ENCODE results near the gene ZNF17. TPM values are rescaled to one million over a fixed set of nuclear protein-coding genes. Genes with fewer than 3 reads are reported as not detected.

The ZNF17 gene
- polyA plus RNA-seq, 1 donor from 2014 or later: 5.4 TPM

- peaks cover 11 to 14% (median 12%) of the 10 kb centered on the region in 3 donors for H3K4me1 Mint-ChIP-seq
- H3K4me3 Mint-ChIP-seq: no peak overlapping the region
- H3K27ac Mint-ChIP-seq: peak overlapping the region in 1 of 3 donors; percentile 34
- H3K9me3 Mint-ChIP-seq: peaks cover 18 to 49% (median 24%) of the 10 kb centered on the region in 3 donors
- no peaks in the 10 kb centered on the region for H3K27me3 Mint-ChIP-seq
- peaks cover 52% of the 10 kb centered on the region for H3K36me3 Mint-ChIP-seq
Observed at GRCh38 chr19:57395710-57396109, 15.3 kb upstream of the ZNF17 start.

GRCh38 chr19:57398868-57399267 lies 12.1 kb upstream of the ZNF17 start:
- Mint-ChIP-seq H3K4me3 (peak overlapping the region in 1 of 4 donors; percentile 55), H3K9me3 (peaks cover 22 to 53% (median 26%) of the 10 kb centered on the region in 3 donors), H3K36me3 (peaks cover 51% of the 10 kb centered on the region), H3K27me3 (no peaks in the 10 kb centered on the region), H3K4me1 (peaks cover 0 to 5% (median 0%) of the 10 kb centered on the region in 3 donors), H3K27ac (no peak overlapping the region)

- Mint-ChIP-seq H3K36me3 (peaks cover 18% of the 10 kb centered on the region), H3K27ac (no peak overlapping the region), H3K4me1 (peaks cover 6 to 7% (median 7%) of the 10 kb centered on the region in 3 donors), H3K9me3 (peaks cover 5 to 18% (median 6%) of the 10 kb centered on the region in 3 donors), H3K27me3 (no peaks in the 10 kb centered on the region), H3K4me3 (no peak overlapping the region)
Observed at GRCh38 chr19:57403737-57404563, 7.0 kb upstream of the ZNF17 start.

GRCh38 chr19:57406516-57407123 lies 4.3 kb upstream of the ZNF17 start:
- H3K27ac Mint-ChIP-seq: peak overlapping the region in 1 of 3 donors; percentile 4
- H3K4me1 Mint-ChIP-seq: peaks cover 13 to 18% (median 16%) of the 10 kb centered on the region in 3 donors
- no peaks in the 10 kb centered on the region for H3K27me3 Mint-ChIP-seq
- H3K9me3 Mint-ChIP-seq: peaks cover 2 to 5% (median 3%) of the 10 kb centered on the region in 3 donors
- peak overlapping the region in 1 of 4 donors; percentile 26 for H3K4me3 Mint-ChIP-seq
- peaks cover 3% of the 10 kb centered on the region for H3K36me3 Mint-ChIP-seq

DNA sequence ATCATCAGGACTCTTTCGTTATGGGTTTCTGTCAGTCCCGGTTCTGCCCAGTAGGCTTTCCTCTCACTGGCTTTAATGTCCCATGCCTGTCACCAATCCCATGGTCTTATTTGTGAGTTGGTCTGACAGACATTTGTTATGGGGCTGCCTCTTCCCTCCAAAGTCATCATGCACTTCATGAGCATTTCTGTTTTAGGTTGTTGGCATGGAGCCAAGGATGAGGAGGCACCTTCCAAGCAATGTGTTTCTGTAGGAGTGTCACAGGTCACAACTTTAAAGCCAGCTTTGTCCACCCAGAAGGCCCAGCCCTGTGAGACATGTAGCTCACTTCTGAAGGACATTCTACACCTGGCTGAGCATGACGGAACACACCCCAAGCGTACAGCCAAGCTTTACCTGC lies 8.5 kb downstream of the ZNF17 start:
- Mint-ChIP-seq H3K27me3 (no peaks in the 10 kb centered on the region), H3K4me3 (no peak overlapping the region), H3K9me3 (peaks cover 15 to 28% (median 26%) of the 10 kb centered on the region in 3 donors), H3K4me1 (peaks cover 3 to 13% (median 6%) of the 10 kb centered on the region in 3 donors), H3K36me3 (peaks cover 50% of the 10 kb centered on the region), H3K27ac (no peak overlapping the region)

- H3K9me3 Mint-ChIP-seq: peaks cover 15 to 27% (median 18%) of the 10 kb centered on the region in 3 donors
Observed at GRCh38 chr19:57421037-57421436, 10.1 kb downstream of the ZNF17 start.

DNA sequence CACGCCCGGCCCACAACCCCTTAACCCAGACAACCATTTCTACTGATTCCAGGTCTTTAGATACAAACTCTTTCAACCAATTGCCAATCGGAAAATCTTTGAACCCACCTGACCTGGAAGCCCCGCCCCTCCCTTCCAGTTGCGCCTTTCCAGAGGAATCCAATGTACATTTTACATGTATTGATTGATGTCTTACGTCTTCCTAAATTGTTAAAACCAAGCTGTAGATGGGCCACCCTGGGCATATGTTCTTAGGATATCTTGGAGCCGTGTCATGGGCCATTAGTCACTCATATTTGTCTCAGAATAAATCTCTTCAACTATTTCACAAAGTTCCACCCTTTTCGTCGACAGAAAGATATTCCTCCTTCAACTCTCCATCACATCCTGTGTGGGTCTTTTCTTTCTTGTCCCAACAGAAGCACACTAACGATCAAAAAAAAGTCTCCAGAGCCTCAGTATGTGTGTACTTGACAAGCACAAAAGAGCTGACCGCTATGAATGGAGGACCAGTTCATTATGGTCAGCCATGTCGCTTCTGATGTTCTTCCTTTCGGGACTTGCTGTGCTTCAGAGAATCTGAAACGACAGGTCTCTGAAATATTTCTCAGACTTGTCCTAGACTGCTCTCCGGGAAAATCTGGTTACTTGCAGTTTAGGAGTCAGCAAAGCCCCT lies 23.6 kb downstream of the ZNF17 start:
- peak overlapping the region; percentile 87 to 100 (median 98) for H3K4me3 Mint-ChIP-seq
- H3K36me3 Mint-ChIP-seq: peaks cover 16% of the 10 kb centered on the region
- no peaks in the 10 kb centered on the region for H3K27me3 Mint-ChIP-seq
- H3K9me3 Mint-ChIP-seq: peaks cover 0 to 4% (median 2%) of the 10 kb centered on the region in 3 donors
- peaks cover 19 to 22% (median 20%) of the 10 kb centered on the region in 3 donors for H3K4me1 Mint-ChIP-seq
- H3K27ac Mint-ChIP-seq: peak overlapping the region; percentile 58 to 95 (median 95)

More at GRCh38 chr19:57421037-57421436, 10.1 kb downstream of the ZNF17 start:
- H3K27ac Mint-ChIP-seq: no peak overlapping the region
- no peak overlapping the region for H3K4me3 Mint-ChIP-seq
- H3K4me1 Mint-ChIP-seq: peaks cover under 1 to 4% (median 2%) of the 10 kb centered on the region in 3 donors
- H3K36me3 Mint-ChIP-seq: peaks cover 38% of the 10 kb centered on the region
- no peaks in the 10 kb centered on the region for H3K27me3 Mint-ChIP-seq

GRCh38 chr19:57435062-57435978 lies 24.4 kb downstream of the ZNF17 start, which contains the start of gene ZNF749:
Gene ZNF749, plus strand, starts transcription at chr19:57435325. Its CDS starts 254 bp downstream, at chr19:57435579.
- H3K36me3 Mint-ChIP-seq: peaks cover 22% of the 10 kb centered on the region
- H3K4me3 Mint-ChIP-seq: peak within 1 kb of the TSS; percentile 87 to 100 (median 98)
- peaks cover 4% of the 10 kb centered on the region in 3 donors for H3K9me3 Mint-ChIP-seq
- H3K27me3 Mint-ChIP-seq: no peaks in the 10 kb centered on the region
- peak within 1 kb of the TSS; percentile 58 to 95 (median 95) for H3K27ac Mint-ChIP-seq
- peaks cover 19 to 26% (median 22%) of the 10 kb centered on the region in 3 donors for H3K4me1 Mint-ChIP-seq

DNA sequence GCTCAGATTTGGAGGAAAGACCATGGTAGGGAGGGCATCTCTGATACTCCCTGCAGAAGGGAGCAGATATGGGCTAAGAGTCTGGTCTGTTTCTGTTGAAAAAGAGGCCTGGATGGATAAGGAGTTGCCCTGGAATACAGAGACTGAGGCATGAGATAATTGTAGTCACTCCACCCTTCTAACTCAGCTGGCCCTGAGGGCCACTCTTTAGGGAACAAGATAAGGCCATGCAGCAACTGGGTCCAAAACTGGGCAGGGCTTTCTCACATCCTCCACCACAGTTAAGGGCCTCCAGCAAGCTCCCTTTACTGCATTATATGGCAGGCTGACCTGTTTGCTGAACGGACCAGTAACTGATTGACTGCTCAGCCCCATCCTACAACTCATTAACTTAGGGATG lies 25.5 kb downstream of the ZNF17 start:
- Mint-ChIP-seq H3K4me3 (peak overlapping the region; percentile 87 to 100 (median 98)), H3K27me3 (no peaks in the 10 kb centered on the region), H3K4me1 (peaks cover 22 to 33% (median 25%) of the 10 kb centered on the region in 3 donors), H3K36me3 (peaks cover 25% of the 10 kb centered on the region), H3K27ac (no peak overlapping the region), H3K9me3 (peaks cover 6 to 10% (median 6%) of the 10 kb centered on the region in 3 donors)

GRCh38 chr19:57437931-57438330 lies 27.0 kb downstream of the ZNF17 start:
- Mint-ChIP-seq H3K4me1 (peaks cover 22 to 36% (median 26%) of the 10 kb centered on the region in 3 donors), H3K36me3 (peaks cover 29% of the 10 kb centered on the region), H3K4me3 (peak overlapping the region in 1 of 4 donors; percentile 63), H3K9me3 (peaks cover 9 to 13% (median 11%) of the 10 kb centered on the region in 3 donors), H3K27me3 (no peaks in the 10 kb centered on the region), H3K27ac (no peak overlapping the region)

DNA sequence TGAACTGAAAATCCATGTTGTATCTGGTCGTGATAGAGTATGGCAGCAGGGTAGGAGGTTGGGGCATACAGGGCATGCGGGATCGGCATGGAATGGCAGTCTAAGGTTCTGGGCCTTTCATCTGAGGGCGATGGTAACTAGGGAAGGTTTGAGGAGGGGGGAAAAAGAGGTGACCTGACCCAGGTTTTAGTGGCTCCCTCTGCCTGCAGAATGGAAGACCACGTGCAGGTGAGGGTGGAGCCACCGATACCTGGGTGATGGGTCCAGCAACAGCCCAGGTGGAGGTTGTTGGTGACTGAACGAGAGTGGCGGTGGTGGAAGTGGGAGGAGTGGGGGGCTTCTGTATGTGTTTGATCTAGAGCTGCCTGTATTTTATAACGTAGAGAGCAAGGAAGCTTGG lies 28.0 kb downstream of the ZNF17 start:
- Mint-ChIP-seq H3K4me1 (peaks cover 22 to 43% (median 26%) of the 10 kb centered on the region in 3 donors), H3K9me3 (peaks cover 10 to 13% (median 12%) of the 10 kb centered on the region in 3 donors), H3K27ac (no peak overlapping the region), H3K27me3 (no peaks in the 10 kb centered on the region), H3K4me3 (peak overlapping the region in 1 of 4 donors; percentile 63), H3K36me3 (peaks cover 29% of the 10 kb centered on the region)

- H3K9me3 Mint-ChIP-seq: peaks cover 13 to 21% (median 19%) of the 10 kb centered on the region in 3 donors
- H3K36me3 Mint-ChIP-seq: peaks cover 36% of the 10 kb centered on the region
- no peak overlapping the region for H3K27ac Mint-ChIP-seq
- H3K27me3 Mint-ChIP-seq: no peaks in the 10 kb centered on the region
- no peak overlapping the region for H3K4me3 Mint-ChIP-seq
- H3K4me1 Mint-ChIP-seq: peaks cover 6 to 24% (median 10%) of the 10 kb centered on the region in 3 donors
Observed at GRCh38 chr19:57441979-57442752, 31.2 kb downstream of the ZNF17 start.

DNA sequence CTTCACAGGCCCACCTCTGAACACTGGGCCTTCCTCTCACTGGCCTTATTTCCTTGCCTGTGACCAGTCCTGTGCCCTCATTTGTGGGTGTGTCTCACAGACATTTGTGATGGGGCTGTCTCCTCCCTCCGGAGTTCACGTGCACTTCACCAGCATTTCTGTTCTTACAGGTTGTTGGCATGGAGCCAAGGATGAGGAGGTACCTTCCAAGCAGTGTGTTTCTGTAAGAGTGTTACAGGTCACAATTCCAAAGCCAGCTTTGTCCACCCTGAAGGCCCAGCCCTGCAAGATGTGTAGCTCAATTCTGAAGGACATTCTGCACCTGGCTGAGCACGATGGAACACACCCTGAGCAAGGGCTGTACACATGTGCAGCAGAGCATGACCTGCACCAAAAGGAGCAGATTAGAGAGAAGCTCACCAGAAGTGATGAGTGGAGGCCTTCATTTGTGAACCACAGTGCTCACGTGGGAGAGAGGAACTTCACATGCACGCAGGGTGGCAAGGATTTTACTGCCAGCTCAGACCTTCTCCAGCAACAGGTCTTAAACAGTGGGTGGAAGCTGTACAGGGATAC lies 32.2 kb downstream of the ZNF17 start:
- H3K36me3 Mint-ChIP-seq: peaks cover 36% of the 10 kb centered on the region
- H3K27ac Mint-ChIP-seq: peak overlapping the region in 1 of 3 donors; percentile 86
- H3K27me3 Mint-ChIP-seq: no peaks in the 10 kb centered on the region
- peaks cover 6 to 24% (median 10%) of the 10 kb centered on the region in 3 donors for H3K4me1 Mint-ChIP-seq
- H3K4me3 Mint-ChIP-seq: peak overlapping the region in 2 of 4 donors; percentile 60 to 63
- peaks cover 13 to 21% (median 19%) of the 10 kb centered on the region in 3 donors for H3K9me3 Mint-ChIP-seq
